H1 (cell line): Measurements from ENCODE around the gene CEP57L1. TPM values are rescaled to one million over a fixed set of nuclear protein-coding genes. Genes with fewer than 3 reads are reported as not detected.

Experiments used
- CTCF ChIA-PET: fragments of 300-600 bp; sonication (Branson Sonifier 250); formaldehyde crosslinking; loops from one replicate; lab custom pipeline; 2021; ENCODE audit not compliant: partially characterized antibody; lab: Charles Lee
- POLR2A ChIA-PET: fragments of 300-600 bp; sonication (Branson Sonifier 250); formaldehyde crosslinking; loops from one replicate; lab custom pipeline; 2021; ENCODE audit warnings: inconsistent platforms; ENCODE audit not compliant: partially characterized antibody; lab: Charles Lee
- DNase-seq, 2 experiments: peaks; one replicate each; pipeline versions ENCODE4 v3.0.0 to v3.0.0-alpha.2; 2010 to 2022; ENCODE audit warnings: low spot score in 2 of 2, low read depth in 1 of 2, mixed read lengths in 1 of 2
- FAIRE-seq: peaks from 2 replicates; lab custom pipeline; 2011; peaks lifted over from hg19 to GRCh38; lab: Jason Lieb, UNC
- H2AFZ ChIP-seq: 2 replicates; pipeline ENCODE4 v1.8.1; 2012; ENCODE audit warnings: low read length, inconsistent platforms
- H2AK5ac ChIP-seq: 2 replicates; pipeline ENCODE4 v1.6.1; 2013; ENCODE audit warnings: low read depth, low read length
- H2BK120ac ChIP-seq: replicated peaks from 2 replicates; pipeline ENCODE3; 2013; ENCODE audit warnings: low read depth, low read length, inconsistent platforms
- H2BK12ac ChIP-seq: 2 replicates; pipeline ENCODE4 v1.6.1; 2013; ENCODE audit warnings: low read depth, low read length
- H2BK15ac ChIP-seq: 2 replicates; pipeline ENCODE4 v1.6.1; 2013; ENCODE audit warnings: low read length
- H2BK20ac ChIP-seq: 2 replicates; pipeline ENCODE4 v1.6.1; 2013; ENCODE audit warnings: low read length
- H2BK5ac ChIP-seq: 2 replicates; pipeline ENCODE4 v1.6.1; 2013; ENCODE audit warnings: low read depth, low read length
- H3K14ac ChIP-seq: 2 replicates; pipeline ENCODE4 v1.6.1; 2013; ENCODE audit warnings: inconsistent platforms; ENCODE audit not compliant: insufficient read length
- H3K18ac ChIP-seq: 2 replicates; pipeline ENCODE4 v1.6.1; 2013; ENCODE audit warnings: low read length; ENCODE audit errors: extremely low read depth
- H3K23ac ChIP-seq: 2 replicates; pipeline ENCODE4 v1.6.1; 2013; ENCODE audit warnings: inconsistent platforms; ENCODE audit not compliant: insufficient read length
- H3K23me2 ChIP-seq: 2 replicates; pipeline ENCODE4 v1.6.1; 2013; ENCODE audit warnings: low read depth, low read length
- H3K27ac ChIP-seq: 2 replicates; pipeline ENCODE4 v1.6.1; 2011; ENCODE audit warnings: low read depth, low read length, inconsistent platforms
- H3K27me3 ChIP-seq, 4 experiments: replicated peaks in 1 of 4; 1 replicate in 1 of 4; 2 replicates in 3 of 4; pipeline versions ENCODE4 v1.6.1 to v1.8.1; 2011 to 2013; ENCODE audit warnings: low read length in 3 of 4, mild to moderate bottlenecking in 3 of 4, inconsistent platforms in 2 of 4, mixed read lengths in 2 of 4, moderate library complexity in 1 of 4; ENCODE audit not compliant: control insufficient read depth in 3 of 4, insufficient read depth in 3 of 4; ENCODE audit errors: extremely low read depth in 1 of 4
- H3K36me3 ChIP-seq, 4 experiments: 2 replicates each; pipeline versions ENCODE4 v1.6.1 to v1.8.1; 2011 to 2013; ENCODE audit warnings: mild to moderate bottlenecking in 4 of 4, low read length in 3 of 4, moderate library complexity in 2 of 4, control low read depth in 1 of 4, inconsistent platforms in 1 of 4; ENCODE audit not compliant: insufficient read depth in 4 of 4, control insufficient read depth in 2 of 4
- H3K4ac ChIP-seq: replicated peaks from 2 replicates; pipeline ENCODE3; 2013; ENCODE audit warnings: low read length, low read depth, mixed read lengths, inconsistent platforms; ENCODE audit not compliant: insufficient read length
- H3K4me1 ChIP-seq, 4 experiments: replicated peaks in 1 of 4; 1 replicate in 1 of 4; 2 replicates in 3 of 4; pipeline versions ENCODE4 v1.6.1 to v1.8.1; 2011 to 2013; ENCODE audit warnings: low read length in 3 of 4, inconsistent platforms in 2 of 4, mixed read lengths in 1 of 4; ENCODE audit not compliant: insufficient read depth in 4 of 4, control insufficient read depth in 3 of 4
- H3K4me2 ChIP-seq, 2 experiments: 2 replicates each; pipeline versions ENCODE4 v1.6.1 to v1.8.1; 2011 to 2013; ENCODE audit warnings: low read depth in 2 of 2, low read length in 2 of 2, control low read depth in 1 of 2, inconsistent platforms in 1 of 2, mild to moderate bottlenecking in 1 of 2; ENCODE audit not compliant: insufficient read depth in 1 of 2
- H3K4me3 ChIP-seq, 4 experiments: fragments of 200-600, 300-600 bp in 1 of 4; sonication (generic), shearing (Covaris generic), sonication (Bioruptor Twin) in 1 of 4; 2 replicates each; pipeline versions ENCODE4 v1.5.1 to v1.8.1; 2011 to 2016; ENCODE audit warnings: low read length in 4 of 4, low read depth in 3 of 4, control low read depth in 2 of 4, inconsistent platforms in 2 of 4, mild to moderate bottlenecking in 2 of 4, mixed read lengths in 1 of 4, moderate library complexity in 1 of 4; ENCODE audit not compliant: insufficient read depth in 2 of 4; ENCODE audit errors: extremely low read depth in 1 of 4
- H3K56ac ChIP-seq: replicated peaks from 2 replicates; pipeline ENCODE3; 2013; ENCODE audit warnings: low read depth, mild to moderate bottlenecking, mixed read lengths, low read length, inconsistent platforms; ENCODE audit not compliant: insufficient read length
- H3K79me1 ChIP-seq: 2 replicates; pipeline ENCODE4 v1.6.1; 2013; ENCODE audit warnings: low read depth, low read length, control low read depth
- H3K79me2 ChIP-seq, 2 experiments: 2 replicates each; pipeline versions ENCODE4 v1.6.1 to v1.8.1; 2012 to 2013; ENCODE audit warnings: low read length in 2 of 2, mild to moderate bottlenecking in 2 of 2, inconsistent platforms in 1 of 2; ENCODE audit not compliant: insufficient read depth in 2 of 2, control insufficient read depth in 1 of 2
- H3K9ac ChIP-seq, 4 experiments: replicated peaks in 1 of 4; 1 replicate in 1 of 4; 2 replicates in 3 of 4; pipeline versions ENCODE4 v1.6.1 to v1.8.1; 2011 to 2013; ENCODE audit warnings: low read depth in 3 of 4, low read length in 3 of 4, control low read depth in 2 of 4, mild to moderate bottlenecking in 2 of 4, moderate library complexity in 2 of 4, inconsistent platforms in 1 of 4; ENCODE audit errors: extremely low read depth in 1 of 4
- H3K9me3 ChIP-seq, 2 experiments: 2 replicates each; pipeline versions ENCODE4 v1.6.1 to v1.8.1; 2012 to 2013; ENCODE audit warnings: mild to moderate bottlenecking in 2 of 2, moderate library complexity in 2 of 2, control low read depth in 1 of 2, inconsistent platforms in 1 of 2, low read depth in 1 of 2, low read length in 1 of 2, mixed read lengths in 1 of 2; ENCODE audit not compliant: insufficient read depth in 2 of 2
- H4K20me1 ChIP-seq, 2 experiments: replicated peaks in 1 of 2; 2 replicates each; pipeline versions ENCODE3 to v1.8.1; 2011 to 2013; ENCODE audit warnings: inconsistent platforms in 2 of 2, low read length in 2 of 2, mild to moderate bottlenecking in 1 of 2; ENCODE audit not compliant: insufficient read depth in 2 of 2, control insufficient read depth in 1 of 2
- H4K5ac ChIP-seq: 2 replicates; pipeline ENCODE4 v1.6.1; 2013; ENCODE audit warnings: low read length, low read depth, mixed read lengths, inconsistent platforms; ENCODE audit not compliant: insufficient read length
- H4K8ac ChIP-seq: 2 replicates; pipeline ENCODE4 v1.8.0; 2013; ENCODE audit warnings: mild to moderate bottlenecking, moderate library complexity, low read length, inconsistent platforms; ENCODE audit not compliant: insufficient read depth; ENCODE audit errors: extremely low read depth
- H4K91ac ChIP-seq: replicated peaks from 2 replicates; pipeline ENCODE3; 2013; ENCODE audit warnings: low read length, mixed read lengths, inconsistent platforms; ENCODE audit not compliant: insufficient read length
- CBX5 ChIP-seq: fragments of 300-800, 300-1000 bp; sonication (generic); IDR thresholded peaks from 2 replicates; pipeline ENCODE4 v1.7.1; 2016; ENCODE audit warnings: antibody characterized with exemption, low read length, low read depth
- CHD2 ChIP-seq: IDR thresholded peaks from 2 replicates; pipeline ENCODE4 v1.6.1; 2012; ENCODE audit warnings: low read length, improper control_type of control experiment
- CREB1 ChIP-seq: IDR thresholded peaks from 2 replicates; pipeline ENCODE4 v1.6.1; 2012; ENCODE audit warnings: inconsistent platforms
- EGR1 ChIP-seq: IDR thresholded peaks from 2 replicates; pipeline ENCODE4 v1.6.1; 2011; ENCODE audit warnings: low read depth, low read length, borderline replicate concordance
- GTF2F1 ChIP-seq: IDR thresholded peaks from 2 replicates; pipeline ENCODE4 v1.6.1; 2012; ENCODE audit warnings: low read depth, low read length, improper control_type of control experiment, borderline replicate concordance
- JUND ChIP-seq: IDR thresholded peaks from 2 replicates; pipeline ENCODE4 v1.6.1; 2011; ENCODE audit warnings: mild to moderate bottlenecking, improper control_type of control experiment, low read length
- KDM1A ChIP-seq: fragments of 200-600, 300-600 bp; sonication (generic); IDR thresholded peaks from 2 replicates; pipeline ENCODE4 v1.7.1; 2016; ENCODE audit warnings: mild to moderate bottlenecking, low read length, borderline replicate concordance
- NANOG ChIP-seq: IDR thresholded peaks from 2 replicates; pipeline ENCODE4 v1.6.1; 2011; ENCODE audit warnings: low read length, low read depth, mild to moderate bottlenecking, inconsistent platforms; ENCODE audit not compliant: insufficient read depth, poor library complexity, severe bottlenecking
- RFX5 ChIP-seq: IDR thresholded peaks from 2 replicates; pipeline ENCODE4 v1.6.1; 2011; ENCODE audit warnings: low read depth, low read length, improper control_type of control experiment, borderline replicate concordance
- SIRT6 ChIP-seq: IDR thresholded peaks from one replicate; pipeline ENCODE4 v1.7.1; 2012; ENCODE audit warnings: low read length, inconsistent platforms
- SUZ12 ChIP-seq: fragments of 200-600 bp; sonication (generic); IDR thresholded peaks from 2 replicates; pipeline ENCODE4 v1.6.1; 2012; ENCODE audit warnings: mild to moderate bottlenecking, inconsistent platforms, low read length, moderate library complexity, mixed read lengths
- TBP ChIP-seq: IDR thresholded peaks from 2 replicates; pipeline ENCODE4 v1.6.1; 2011; ENCODE audit warnings: low read depth, low read length, improper control_type of control experiment
- TEAD4 ChIP-seq: IDR thresholded peaks from 2 replicates; pipeline ENCODE4 v1.6.1; 2012; ENCODE audit warnings: low read depth, low read length, inconsistent platforms, mixed read lengths
- ZNF274 ChIP-seq: IDR thresholded peaks from 2 replicates; pipeline ENCODE4 v1.7.0; 2012; ENCODE audit warnings: low read length, borderline replicate concordance; ENCODE audit errors: extremely low read depth
- WGBS, 2 experiments: shearing (Covaris generic) in 1 of 2; methylation state at CpG; one replicate each; pipeline versions ENCODE4 v1.1.6 to v1.1.7; 2013 to 2015; ENCODE audit warnings: low lambda C conversion rate in 2 of 2, mixed read lengths in 2 of 2, inconsistent platforms in 1 of 2, low coverage in 1 of 2, missing lambda C conversion rate in 1 of 2; ENCODE audit not compliant: insufficient replicate concordance in 2 of 2, insufficient coverage in 1 of 2, insufficient read length in 1 of 2; ENCODE audit errors: extremely low coverage in 1 of 2, missing lambda C conversion rate in 1 of 2; 5-methylcytosine and 5-hydroxymethylcytosine counted together
- polyA plus RNA-seq, 7 experiments: library from polyadenylated mRNA; depleted of rRNA in 3 of 7; stranded (reverse) in 5 of 7; unstranded in 2 of 7; fragments of >200 nt in 5 of 7; fragments of 200-250 nt in 2 of 7; gene quantifications; 1 replicate in 5 of 7; 2 replicates in 1 of 7; 4 replicates in 1 of 7; pipeline versions ENCODE4 v1.2.1 to v1.2.3, GENCODE V29; 2011 to 2013; ENCODE audit warnings: missing spikeins in 2 of 7, mixed read lengths in 2 of 7
- total RNA-seq: library from RNA; stranded (reverse); fragmentation: NEBNext Ultra II Directional; extraction: Animal tissue kit (Norgen Biotek cat#: 25700); gene quantifications from 2 replicates; pipeline ENCODE4 v1.2.1, GENCODE V29; 2021

The CEP57L1 gene
- total and polyA plus RNA-seq, 2 of the 8 experiments (the other 6 are each of a cell fraction or from before 2014, with no cell fraction given) = 3.6 to 11.5 TPM

- Histone ChIP-seq H3K56ac (no peak overlapping the region), H4K20me1 (peaks cover 0 to 3% of the 10 kb centered on the region in 2 experiments), H3K4me1 (no peaks in the 10 kb centered on the region), H4K8ac (no peak overlapping the region), H3K18ac (no peak overlapping the region), H4K91ac (no peak overlapping the region), H2BK20ac (no peak overlapping the region), H3K23me2 (no peaks in the 10 kb centered on the region), H4K5ac (no peak overlapping the region), H2AK5ac (no peak overlapping the region), H3K4me3 (no peak overlapping the region), H3K27me3 (no peaks in the 10 kb centered on the region), H2AFZ (no peak overlapping the region), H2BK12ac (no peak overlapping the region), H2BK15ac (no peak overlapping the region), H3K79me1 (no peaks in the 10 kb centered on the region), H3K4ac (no peak overlapping the region), H3K79me2 (no peaks in the 10 kb centered on the region), H3K27ac (no peak overlapping the region), H3K36me3 (no peaks in the 10 kb centered on the region), H2BK120ac (no peak overlapping the region), H3K4me2 (no peak overlapping the region), H3K14ac (no peak overlapping the region), H3K9ac (no peak overlapping the region), H2BK5ac (no peak overlapping the region), H3K23ac (no peak overlapping the region), H3K9me3 (no peaks in the 10 kb centered on the region)
- CTCF ChIA-PET = interaction anchor here (0.6 to 1.8 kb wide), 2 partner anchors 8 to 295 kb away, joined by 3 to 4 read pairs; no protein-coding TSS in a partner anchor
- DNase-seq = no peak
- POLR2A ChIA-PET = interaction anchor here (1.0 kb wide), 1 partner anchor 10 kb away, joined by 3 read pairs; no protein-coding TSS in a partner anchor
- WGBS, 2 experiments = 93% methylated on average over 1 of the region's 1 CpG; no CpG with 5 or more reads in 1 of the 2 experiments
- FAIRE-seq = no peak
- no peak for TF ChIP-seq EGR1
- no peak for TF ChIP-seq SUZ12
- no peak for TF ChIP-seq GTF2F1
- TF ChIP-seq CBX5 = no peak
- no peak for TF ChIP-seq SIRT6
- TF ChIP-seq CREB1 = no peak
- TF ChIP-seq TBP = no peak
- no peak for TF ChIP-seq TEAD4
- TF ChIP-seq ZNF274 = no peak
- TF ChIP-seq RFX5 = no peak
- TF ChIP-seq JUND = no peak
- no peak for TF ChIP-seq CHD2
- TF ChIP-seq NANOG = no peak
- TF ChIP-seq KDM1A = no peak
Observed at GRCh38 chr6:109083657-109084056, 11.7 kb upstream of the CEP57L1 start.
